ENCODE measurements around the gene HMCN2.

Gene HMCN2

GRCh38 chr9:130284690-130285089, 19.1 kb downstream of the HMCN2 start:
- no peaks in the 10 kb centered on the region for H3K36me3 ChIP-seq (ENCODE audit: insufficient read depth, low read length)
- H3K27me3 ChIP-seq (ENCODE audit: insufficient read depth, low read length, poor library complexity, severe bottlenecking), result no peaks in the 10 kb centered on the region

GRCh38 chr9:130285271-130285670, 19.7 kb downstream of the HMCN2 start:
- Histone ChIP-seq H2AFZ (ENCODE audit: low read length) (no peak overlapping the region), H3K4me3 (ENCODE audit: low read length, poor library complexity, severe bottlenecking) (no peak overlapping the region), H3K9me2 (replicated peaks; ENCODE audit: low read depth, low read length) (no peaks in the 10 kb centered on the region), H3K9ac (ENCODE audit: low read depth, low read length, poor library complexity, severe bottlenecking) (no peak overlapping the region), H3K36me3 (ENCODE audit: insufficient read depth, low read length) (no peaks in the 10 kb centered on the region), H3K27me3 (ENCODE audit: insufficient read depth, low read length, poor library complexity, severe bottlenecking) (no peaks in the 10 kb centered on the region), H3K79me2 (ENCODE audit: insufficient read depth, low read length) (no peaks in the 10 kb centered on the region), H3K4me2 (ENCODE audit: low read depth, low read length, poor library complexity, severe bottlenecking) (no peak overlapping the region), H3K9me3 (ENCODE audit: insufficient read depth, low read depth, low read length) (no peaks in the 10 kb centered on the region), H4K20me1 (ENCODE audit: insufficient read depth, low read length, poor library complexity, severe bottlenecking) (no peaks in the 10 kb centered on the region), H3F3A (ENCODE audit: low read depth) (no peaks in the 10 kb centered on the region), H3K4me1 (ENCODE audit: insufficient read depth, low read length, poor library complexity, severe bottlenecking) (no peaks in the 10 kb centered on the region)
- TF ChIP-seq EZH2phosphoT487 (IDR thresholded peaks at IDR 0.05; ENCODE audit: borderline replicate concordance) (no peak), CTCF (conservative IDR thresholded peaks at IDR 0.05; ENCODE audit: low read length) (no peak)

More at GRCh38 chr9:130284690-130285089, 19.1 kb downstream of the HMCN2 start:
- Histone ChIP-seq H3K79me2 (ENCODE audit: insufficient read depth, low read length) (no peaks in the 10 kb centered on the region), H2AFZ (ENCODE audit: low read length) (no peak overlapping the region), H3K4me1 (ENCODE audit: insufficient read depth, low read length, poor library complexity, severe bottlenecking) (no peaks in the 10 kb centered on the region), H3K9me2 (replicated peaks; ENCODE audit: low read depth, low read length) (no peaks in the 10 kb centered on the region), H3K4me3 (ENCODE audit: low read length, poor library complexity, severe bottlenecking) (no peak overlapping the region), H3F3A (ENCODE audit: low read depth) (no peaks in the 10 kb centered on the region), H3K9ac (ENCODE audit: low read depth, low read length, poor library complexity, severe bottlenecking) (no peak overlapping the region), H3K9me3 (ENCODE audit: insufficient read depth, low read depth, low read length) (no peaks in the 10 kb centered on the region), H4K20me1 (ENCODE audit: insufficient read depth, low read length, poor library complexity, severe bottlenecking) (no peaks in the 10 kb centered on the region), H3K4me2 (ENCODE audit: low read depth, low read length, poor library complexity, severe bottlenecking) (no peak overlapping the region)
- TF ChIP-seq CTCF (conservative IDR thresholded peaks at IDR 0.05; ENCODE audit: low read length), result no peak
- TF ChIP-seq EZH2phosphoT487 (IDR thresholded peaks at IDR 0.05; ENCODE audit: borderline replicate concordance), result no peak

- Histone ChIP-seq H2AFZ (ENCODE audit: low read length) (no peak overlapping the region), H3K9ac (ENCODE audit: low read depth, low read length, poor library complexity, severe bottlenecking) (no peak overlapping the region), H3K4me2 (ENCODE audit: low read depth, low read length, poor library complexity, severe bottlenecking) (no peak overlapping the region), H3K79me2 (ENCODE audit: insufficient read depth, low read length) (no peaks in the 10 kb centered on the region), H3K36me3 (ENCODE audit: insufficient read depth, low read length) (no peaks in the 10 kb centered on the region), H3K4me3 (ENCODE audit: low read length, poor library complexity, severe bottlenecking) (no peak overlapping the region), H3F3A (ENCODE audit: low read depth) (no peaks in the 10 kb centered on the region), H3K27me3 (ENCODE audit: insufficient read depth, low read length, poor library complexity, severe bottlenecking) (no peaks in the 10 kb centered on the region), H4K20me1 (ENCODE audit: insufficient read depth, low read length, poor library complexity, severe bottlenecking) (no peaks in the 10 kb centered on the region), H3K9me2 (replicated peaks; ENCODE audit: low read depth, low read length) (no peaks in the 10 kb centered on the region), H3K4me1 (ENCODE audit: insufficient read depth, low read length, poor library complexity, severe bottlenecking) (no peaks in the 10 kb centered on the region), H3K9me3 (ENCODE audit: insufficient read depth, low read depth, low read length) (no peaks in the 10 kb centered on the region)
- TF ChIP-seq EZH2phosphoT487 (IDR thresholded peaks at IDR 0.05; ENCODE audit: borderline replicate concordance) (no peak), CTCF (conservative IDR thresholded peaks at IDR 0.05; ENCODE audit: low read length) (no peak)
These were observed 20.7 kb downstream of the HMCN2 start for GRCh38 chr9:130286072-130286770.
